ENCODE measurements around the gene RECQL5. TPM values are rescaled to one million over a fixed set of nuclear protein-coding genes. Genes with fewer than 3 reads are reported as not detected.

RECQL5 gene
- polyA plus RNA-seq, 2 of the 4 experiments (the other 2 are of a cell fraction) = 22.7 to 39.9 TPM

- no peak for ATAC-seq
- TF ChIP-seq TFCP2L1 (CRISPR knock-in tag; IDR thresholded peaks at IDR 0.05) = no peak
- no peak for TF ChIP-seq ESRRA (IDR thresholded peaks at IDR 0.05; ENCODE audit: borderline replicate concordance, low read length)
- TF ChIP-seq RFX5 (IDR thresholded peaks at IDR 0.05) = no peak
- TF ChIP-seq REST (IDR thresholded peaks at IDR 0.05) = no peak
- no peak for TF ChIP-seq MAZ (IDR thresholded peaks at IDR 0.05; ENCODE audit: borderline replicate concordance, low read depth, low read length)
- TF ChIP-seq JUNB (IDR thresholded peaks at IDR 0.05) = no peak
- no peak for TF ChIP-seq RNF2 (IDR thresholded peaks at IDR 0.05; ENCODE audit: borderline replicate concordance, low read depth)
- TF ChIP-seq MAX (IDR thresholded peaks at IDR 0.05) = no peak
- TF ChIP-seq SREBF2 (IDR thresholded peaks at IDR 0.05) = no peak
- TF ChIP-seq ZNF302 (CRISPR knock-in tag; IDR thresholded peaks at IDR 0.05) = no peak
- no peak for TF ChIP-seq HOXB13 (CRISPR knock-in tag; IDR thresholded peaks at IDR 0.05; ENCODE audit: low read depth)
- no peak for TF ChIP-seq ZSCAN20 (CRISPR knock-in tag; IDR thresholded peaks at IDR 0.05)
- TF ChIP-seq CHD2 (IDR thresholded peaks at IDR 0.05; ENCODE audit: low read length, partially characterized antibody) = no peak
- TF ChIP-seq HOXB5 (CRISPR knock-in tag; IDR thresholded peaks at IDR 0.05) = no peak
- TF ChIP-seq CTCF (IDR thresholded peaks at IDR 0.05) = no peak
- TF ChIP-seq PBX3 (IDR thresholded peaks at IDR 0.05) = no peak
- TF ChIP-seq NPAS2 (CRISPR knock-in tag; IDR thresholded peaks at IDR 0.05; ENCODE audit: borderline replicate concordance) = no peak
- TF ChIP-seq JUN (IDR thresholded peaks at IDR 0.05) = no peak
- no peak for DNase-seq (ENCODE audit: low read depth in 1 of 2, low spot score in 1 of 2)
- H3K9me3 ChIP-seq = no peaks in the 10 kb centered on the region
- POLR2A ChIA-PET = interaction anchor here (1.0 to 2.6 kb wide), 2 partner anchors 11 to 154 kb away, joined by 3 to 7 read pairs; no protein-coding TSS in a partner anchor
- CTCF ChIA-PET = interaction anchor here (1.0 to 51.3 kb wide), 8 partner anchors 12 to 300 kb away, joined by 3 to 2254 read pairs (median 22); partner anchors contain the start of genes GALK1, MYO15B, RECQL5 and SAP30BP
- FAIRE-seq = no peak
- no peak overlapping the region for H3K4me2 ChIP-seq
- H3K4me1 ChIP-seq = no peaks in the 10 kb centered on the region; the same call in 2 of the 3 replicates
- WGBS (ENCODE audit: missing lambda C conversion rate) = 91% methylated on average over 8 of the region's 8 CpGs
- no peak overlapping the region for H3K27ac ChIP-seq
- H3K4me3 ChIP-seq = no peak overlapping the region
Observed at GRCh38 chr17:75622076-75622475, 44.9 kb downstream of the RECQL5 start.

- Histone ChIP-seq H3K4me3 (no peak overlapping the region), H3K9me3 (no peaks in the 10 kb centered on the region), H3K27ac (no peak overlapping the region; a peak in 1 of 6 replicates), H3K4me2 (no peak overlapping the region), H3K4me1 (no peaks in the 10 kb centered on the region; the same call in 2 of the 3 replicates)
- ChIA-PET CTCF (interaction anchor here (0.6 to 51.3 kb wide), 11 partner anchors 11 to 205 kb away, joined by 3 to 2254 read pairs (median 4); partner anchors contain the start of genes GALK1, MYO15B, RECQL5 and SAP30BP), POLR2A (interaction anchor here (1.0 to 2.6 kb wide), 2 partner anchors 11 to 154 kb away, joined by 3 to 7 read pairs; no protein-coding TSS in a partner anchor)
- DNase-seq (ENCODE audit: low read depth in 1 of 2, low spot score in 1 of 2) = no peak
- 89% methylated on average over 3 of the region's 4 CpGs for WGBS (ENCODE audit: missing lambda C conversion rate)
- FAIRE-seq = no peak
- TF ChIP-seq NFE2L2 (conservative IDR thresholded peaks at IDR 0.05; ENCODE audit: low read length) = no peak
- TF ChIP-seq MYC (IDR thresholded peaks at IDR 0.05; ENCODE audit: borderline replicate concordance, low read length) = no peak
- no peak for TF ChIP-seq NR3C1 (IDR thresholded peaks at IDR 0.05)
- TF ChIP-seq RFX5 (IDR thresholded peaks at IDR 0.05) = no peak
- TF ChIP-seq CTCF (IDR thresholded peaks at IDR 0.05) = no peak
- TF ChIP-seq MAX (IDR thresholded peaks at IDR 0.05) = no peak
- no peak for TF ChIP-seq CHD4 (IDR thresholded peaks at IDR 0.05; ENCODE audit: borderline replicate concordance)
- TF ChIP-seq POLR2AphosphoS2 (conservative IDR thresholded peaks at IDR 0.05; ENCODE audit: low read length) = no peak
- TF ChIP-seq BHLHE40 (IDR thresholded peaks at IDR 0.05; ENCODE audit: low read depth, low read length) = no peak
- TF ChIP-seq TFCP2L1 (CRISPR knock-in tag; IDR thresholded peaks at IDR 0.05) = no peak
- TF ChIP-seq RNF2 (IDR thresholded peaks at IDR 0.05; ENCODE audit: borderline replicate concordance, low read depth) = no peak
- no peak for TF ChIP-seq HOXA7 (CRISPR knock-in tag; IDR thresholded peaks at IDR 0.05)
- TF ChIP-seq MAFK (IDR thresholded peaks at IDR 0.05; ENCODE audit: partially characterized antibody) = no peak
- no peak for TF ChIP-seq JUN (IDR thresholded peaks at IDR 0.05)
- TF ChIP-seq JUNB (IDR thresholded peaks at IDR 0.05) = no peak
- ATAC-seq = no peak
Observed at GRCh38 chr17:75621489-75621888, 45.5 kb downstream of the RECQL5 start.

Measured in A549 (cell line).